Measurements from ENCODE around the gene BICRA. TPM values are rescaled to one million over a fixed set of nuclear protein-coding genes. Genes with fewer than 3 reads are reported as not detected.

The BICRA gene
- total RNA-seq, 2 experiments from 2014 or later = 4.4 to 16.0 TPM

DNA sequence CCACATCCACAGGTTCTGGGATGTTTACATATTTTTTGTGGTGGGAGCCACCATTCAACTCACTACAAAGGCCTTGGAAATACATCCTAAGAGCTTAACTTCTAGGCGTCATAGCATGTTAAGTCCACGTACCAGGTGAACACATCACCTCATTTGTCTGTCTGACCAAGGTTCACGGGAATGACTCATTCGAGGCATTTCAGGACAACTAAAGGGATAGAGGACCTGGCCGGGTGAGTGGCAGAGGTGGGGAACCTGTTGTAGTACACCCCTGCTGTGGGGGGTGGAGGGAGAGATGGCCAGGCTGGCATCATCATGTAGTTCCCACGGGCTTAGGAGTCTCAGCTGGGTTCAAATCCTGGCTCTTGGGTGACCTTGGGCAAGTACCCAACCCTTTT lies 51.5 kb downstream of the BICRA start:
- no TSS peak for BruUV-seq (replicated peaks)
- CTCF ChIA-PET (ENCODE audit: unreplicated experiment) = no interaction called here
- no peak overlapping the region for H3K4me2 ChIP-seq (ENCODE audit: low read length)

DNA sequence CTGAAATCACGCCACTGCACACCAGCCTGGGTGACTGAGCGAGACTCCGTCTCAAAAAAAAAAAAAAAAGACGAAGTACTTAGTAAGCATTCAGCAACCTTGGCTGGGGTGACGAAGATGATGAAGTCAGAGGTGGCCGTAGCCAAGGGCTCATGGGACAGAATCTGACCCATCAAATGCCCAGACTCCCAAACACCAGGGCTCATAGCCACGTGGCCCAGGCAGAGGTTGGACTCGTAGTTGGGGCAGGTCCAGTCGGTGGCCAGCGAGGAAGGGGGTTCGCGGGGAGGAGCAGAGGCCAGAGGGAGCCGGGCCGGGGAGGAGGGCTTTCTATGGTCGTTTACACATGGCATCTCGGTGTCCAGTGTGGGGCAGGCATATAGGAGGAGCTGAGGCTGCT lies 52.2 kb downstream of the BICRA start:
- POLR2A ChIA-PET = no interaction called here
- H3K4me2 ChIP-seq (ENCODE audit: low read length) = no peak overlapping the region

More for the DNA sequence above, 51.5 kb downstream of the BICRA start:
- Histone ChIP-seq H3K9me3 (ENCODE audit: low read length) (no peaks in the 10 kb centered on the region), H3K79me2 (ENCODE audit: insufficient read depth, low read depth, low read length) (peaks cover 5% of the 10 kb centered on the region; the same call in 1 of the 2 replicates), H4K20me1 (ENCODE audit: insufficient read depth, low read length) (no peaks in the 10 kb centered on the region), H3K4me3 (ENCODE audit: low read depth, low read length, poor library complexity, severe bottlenecking) (no peak overlapping the region), H3K9me2 (ENCODE audit: insufficient read depth, low read length) (no peaks in the 10 kb centered on the region), H3K27ac (ENCODE audit: low read depth, low read length, poor library complexity, severe bottlenecking) (no peak overlapping the region), H3K4me1 (ENCODE audit: insufficient read depth, low read length, poor library complexity, severe bottlenecking) (no peaks in the 10 kb centered on the region), H2AFZ (ENCODE audit: low read length) (no peak overlapping the region), H3K36me3 (ENCODE audit: insufficient read depth, low read length) (peaks cover 8% of the 10 kb centered on the region; the same call in 1 of the 2 replicates)
- no peak for TF ChIP-seq EZH2phosphoT487 (IDR thresholded peaks at IDR 0.05; ENCODE audit: borderline replicate concordance, low read depth, low read length)
- TF ChIP-seq, protein P1, sequence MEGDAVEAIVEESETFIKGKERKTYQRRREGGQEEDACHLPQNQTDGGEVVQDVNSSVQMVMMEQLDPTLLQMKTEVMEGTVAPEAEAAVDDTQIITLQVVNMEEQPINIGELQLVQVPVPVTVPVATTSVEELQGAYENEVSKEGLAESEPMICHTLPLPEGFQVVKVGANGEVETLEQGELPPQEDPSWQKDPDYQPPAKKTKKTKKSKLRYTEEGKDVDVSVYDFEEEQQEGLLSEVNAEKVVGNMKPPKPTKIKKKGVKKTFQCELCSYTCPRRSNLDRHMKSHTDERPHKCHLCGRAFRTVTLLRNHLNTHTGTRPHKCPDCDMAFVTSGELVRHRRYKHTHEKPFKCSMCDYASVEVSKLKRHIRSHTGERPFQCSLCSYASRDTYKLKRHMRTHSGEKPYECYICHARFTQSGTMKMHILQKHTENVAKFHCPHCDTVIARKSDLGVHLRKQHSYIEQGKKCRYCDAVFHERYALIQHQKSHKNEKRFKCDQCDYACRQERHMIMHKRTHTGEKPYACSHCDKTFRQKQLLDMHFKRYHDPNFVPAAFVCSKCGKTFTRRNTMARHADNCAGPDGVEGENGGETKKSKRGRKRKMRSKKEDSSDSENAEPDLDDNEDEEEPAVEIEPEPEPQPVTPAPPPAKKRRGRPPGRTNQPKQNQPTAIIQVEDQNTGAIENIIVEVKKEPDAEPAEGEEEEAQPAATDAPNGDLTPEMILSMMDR (conservative IDR thresholded peaks at IDR 0.05; ENCODE audit: low read length) = no peak
- intact Hi-C loops (cut with micrococcal nuclease; ENCODE audit: unreplicated experiment) = no loop called here
- POLR2A ChIA-PET = interaction anchor here (0.7 kb wide), 1 partner anchor 44 kb away, joined by 3 read pairs; no protein-coding TSS in a partner anchor
- DNase-seq (ENCODE audit: low spot score) = no peak

DNA sequence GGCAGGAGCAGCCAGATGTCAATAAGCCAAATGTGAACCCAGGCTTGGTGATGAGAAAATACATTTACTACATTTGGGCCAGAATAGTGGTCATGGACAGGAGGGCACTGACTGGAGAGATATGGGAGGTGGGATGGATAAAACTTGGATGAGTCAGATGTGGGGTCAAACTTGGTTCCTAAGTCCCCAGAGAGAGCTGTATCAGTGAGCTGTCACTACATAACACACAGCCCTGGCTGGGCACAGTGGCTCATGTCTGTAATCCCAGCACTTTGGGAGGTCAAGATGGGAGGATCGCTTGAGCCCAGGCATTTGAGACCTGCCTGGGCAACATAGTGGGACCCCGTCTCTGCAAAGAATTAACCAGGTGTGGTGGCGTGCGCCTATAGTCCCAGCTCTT lies 52.7 kb downstream of the BICRA start:
- CTCF ChIA-PET (ENCODE audit: unreplicated experiment) = no interaction called here
- POLR2A ChIA-PET = no interaction called here
- Histone ChIP-seq H3K9me3 (ENCODE audit: low read length) (no peaks in the 10 kb centered on the region), H3K36me3 (ENCODE audit: insufficient read depth, low read length) (peaks cover 8% of the 10 kb centered on the region; the same call in 1 of the 2 replicates), H3K9me2 (ENCODE audit: insufficient read depth, low read length) (no peaks in the 10 kb centered on the region), H3K4me2 (ENCODE audit: low read length) (no peak overlapping the region), H3K79me2 (ENCODE audit: insufficient read depth, low read depth, low read length) (peaks cover 5% of the 10 kb centered on the region; the same call in 1 of the 2 replicates), H3K27ac (ENCODE audit: low read depth, low read length, poor library complexity, severe bottlenecking) (no peak overlapping the region), H2AFZ (ENCODE audit: low read length) (no peak overlapping the region), H3K4me3 (ENCODE audit: low read depth, low read length, poor library complexity, severe bottlenecking) (no peak overlapping the region), H4K20me1 (ENCODE audit: insufficient read depth, low read length) (no peaks in the 10 kb centered on the region), H3K4me1 (ENCODE audit: insufficient read depth, low read length, poor library complexity, severe bottlenecking) (no peaks in the 10 kb centered on the region)
- BruUV-seq (replicated peaks) = no TSS peak
- DNase-seq (ENCODE audit: low spot score) = no peak
- TF ChIP-seq, protein P1 (conservative IDR thresholded peaks at IDR 0.05; ENCODE audit: low read length) = no peak
- no peak for TF ChIP-seq EZH2phosphoT487 (IDR thresholded peaks at IDR 0.05; ENCODE audit: borderline replicate concordance, low read depth, low read length)
- intact Hi-C loops (cut with micrococcal nuclease; ENCODE audit: unreplicated experiment) = no loop called here

More for the DNA sequence above, 52.2 kb downstream of the BICRA start:
- DNase-seq (ENCODE audit: low spot score) = no peak
- H3K4me3 ChIP-seq (ENCODE audit: low read depth, low read length, poor library complexity, severe bottlenecking) = no peak overlapping the region
- H3K36me3 ChIP-seq (ENCODE audit: insufficient read depth, low read length) = peaks cover 8% of the 10 kb centered on the region; the same call in 1 of the 2 replicates
- no peaks in the 10 kb centered on the region for H3K9me2 ChIP-seq (ENCODE audit: insufficient read depth, low read length)
- H3K79me2 ChIP-seq (ENCODE audit: insufficient read depth, low read depth, low read length) = peaks cover 5% of the 10 kb centered on the region; the same call in 1 of the 2 replicates
- no peaks in the 10 kb centered on the region for H4K20me1 ChIP-seq (ENCODE audit: insufficient read depth, low read length)
- TF ChIP-seq, protein P1 (conservative IDR thresholded peaks at IDR 0.05; ENCODE audit: low read length) = no peak
- no peak for TF ChIP-seq EZH2phosphoT487 (IDR thresholded peaks at IDR 0.05; ENCODE audit: borderline replicate concordance, low read depth, low read length)
- no peaks in the 10 kb centered on the region for H3K9me3 ChIP-seq (ENCODE audit: low read length)
- H3K4me1 ChIP-seq (ENCODE audit: insufficient read depth, low read length, poor library complexity, severe bottlenecking) = no peaks in the 10 kb centered on the region
- H2AFZ ChIP-seq (ENCODE audit: low read length) = no peak overlapping the region
- no TSS peak for BruUV-seq (replicated peaks)
- no peak overlapping the region for H3K27ac ChIP-seq (ENCODE audit: low read depth, low read length, poor library complexity, severe bottlenecking)
- intact Hi-C loops (cut with micrococcal nuclease; ENCODE audit: unreplicated experiment) = no loop called here
- CTCF ChIA-PET (ENCODE audit: unreplicated experiment) = no interaction called here
